NCI-H2107 treated with DMSO at 0.1 percent for 48 hours (cell line): ENCODE data around the gene UST.
"Not testable (repeated sequence)": the region's sequence is repeated elsewhere in the genome, so short reads cannot be mapped to it uniquely, and the experiment has no call there.

ENCODE experiments used
- DNase-seq: peaks from one replicate; lab custom pipeline; 2025; ENCODE audit not compliant: unreplicated experiment; lab: John Stamatoyannopoulos, UW

Gene UST

DNA sequence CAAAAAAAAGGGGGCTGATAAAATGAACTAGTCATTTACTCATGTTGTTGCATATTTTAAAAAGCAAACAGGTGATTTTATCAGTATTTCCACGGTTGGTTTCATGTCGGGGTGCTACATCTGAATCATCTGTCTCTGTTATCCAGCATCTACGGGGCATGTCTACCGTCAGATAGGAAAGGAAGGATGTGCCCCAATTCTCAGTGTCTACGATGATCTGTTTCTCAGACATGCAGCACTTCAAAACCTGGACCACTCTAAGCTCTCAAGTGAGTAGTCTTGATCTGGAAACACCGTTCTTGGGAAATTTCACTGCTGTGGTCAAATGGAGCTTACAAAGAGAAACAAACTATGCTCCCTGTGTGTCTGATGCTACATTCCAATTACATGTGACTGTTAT is 330.4 kb downstream of the UST start:
- DNase-seq = no peak

DNA sequence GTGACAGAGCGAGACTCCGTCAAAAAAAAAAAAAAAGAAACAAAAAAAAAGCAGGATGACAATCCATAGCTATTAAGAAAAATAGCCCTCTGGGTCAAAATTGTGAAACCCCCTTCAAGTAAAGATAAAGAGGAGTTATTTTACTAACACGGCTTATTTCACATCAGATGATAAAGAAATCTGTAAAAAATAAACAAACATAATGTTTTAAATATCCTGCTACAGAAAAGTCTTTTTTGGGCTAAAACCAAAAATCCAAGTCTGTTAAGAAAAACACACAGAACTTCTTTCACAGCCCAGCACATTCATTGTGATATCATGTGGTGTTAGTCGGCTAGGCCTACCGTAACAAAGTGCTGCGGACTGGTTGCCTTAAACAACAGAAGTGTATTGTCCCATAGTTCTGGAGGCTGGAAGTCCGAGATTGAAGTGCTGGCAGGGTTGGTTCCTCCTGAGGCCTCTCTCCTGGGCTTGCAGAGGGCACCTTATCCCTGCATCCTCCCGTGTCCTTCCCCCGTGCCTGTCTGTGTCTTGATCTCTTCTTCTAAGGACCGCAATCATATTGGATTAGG is 331.5 kb downstream of the UST start:
- no peak for DNase-seq

DNA sequence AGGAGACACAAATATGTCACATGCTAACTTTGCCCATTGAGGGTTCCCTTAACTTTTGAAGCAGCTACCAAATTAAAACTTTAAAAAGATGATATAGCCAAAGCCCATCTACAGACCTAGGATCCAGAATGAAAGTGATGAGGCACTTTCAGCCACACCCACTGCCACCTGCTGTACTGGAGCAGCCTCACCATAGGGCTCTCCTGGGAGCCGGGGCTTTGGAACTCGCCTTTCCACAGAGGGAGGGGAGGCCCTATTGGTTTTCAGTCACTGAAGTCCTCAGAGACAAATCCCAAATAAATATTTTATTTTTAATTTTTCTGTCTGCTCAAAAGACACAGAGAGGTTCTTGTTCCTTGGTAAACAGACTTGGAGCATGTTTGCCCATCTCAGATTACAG is 332.6 kb downstream of the UST start:
- no peak for DNase-seq

DNA sequence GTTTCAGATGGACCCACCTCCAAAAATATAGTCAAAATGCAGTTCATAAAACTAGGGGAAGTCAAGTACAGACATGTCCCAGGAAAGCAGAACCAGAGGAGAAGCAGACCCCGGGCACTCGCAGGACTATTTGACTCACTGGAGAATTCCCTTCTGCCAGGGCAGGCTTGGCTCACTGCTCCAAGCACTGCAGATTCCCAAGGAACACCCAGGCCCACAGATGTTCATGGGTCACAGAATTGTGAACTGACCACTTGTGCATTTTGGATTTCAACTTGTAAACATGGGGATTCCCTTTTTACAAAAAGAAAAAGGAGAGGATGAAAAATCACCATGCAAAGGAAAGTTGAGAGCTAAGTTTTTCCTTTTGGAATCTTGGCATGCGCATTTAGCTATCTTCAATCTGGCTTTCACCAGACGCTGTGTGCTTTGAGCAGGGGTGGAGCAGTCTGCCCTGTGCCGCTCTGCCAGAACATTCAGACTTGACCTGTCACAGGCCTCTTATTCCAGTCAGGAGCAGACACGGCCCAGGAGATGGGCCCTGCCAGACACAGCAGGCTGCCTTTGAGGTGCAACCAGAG is 333.2 kb downstream of the UST start:
- no peak for DNase-seq

DNA sequence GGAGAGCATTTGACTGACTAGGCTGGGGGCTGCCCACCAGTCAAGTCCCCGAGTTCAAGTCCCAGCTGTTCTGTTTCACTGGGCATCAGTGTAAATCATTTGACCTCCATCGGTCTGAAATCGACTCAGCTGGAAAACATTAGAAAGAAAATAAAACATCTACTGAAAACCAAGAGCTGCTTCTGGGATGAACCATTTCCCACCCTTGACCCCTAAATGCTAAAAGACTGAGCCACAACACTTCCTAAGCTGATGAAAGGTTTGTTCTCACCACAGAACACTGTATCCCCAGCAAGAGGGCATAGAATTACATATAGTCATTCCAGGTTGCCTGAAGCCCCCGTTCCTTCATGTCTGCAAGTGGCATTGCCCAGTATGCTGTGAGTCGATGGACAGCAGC is 333.7 kb downstream of the UST start:
- DNase-seq = no peak

DNA sequence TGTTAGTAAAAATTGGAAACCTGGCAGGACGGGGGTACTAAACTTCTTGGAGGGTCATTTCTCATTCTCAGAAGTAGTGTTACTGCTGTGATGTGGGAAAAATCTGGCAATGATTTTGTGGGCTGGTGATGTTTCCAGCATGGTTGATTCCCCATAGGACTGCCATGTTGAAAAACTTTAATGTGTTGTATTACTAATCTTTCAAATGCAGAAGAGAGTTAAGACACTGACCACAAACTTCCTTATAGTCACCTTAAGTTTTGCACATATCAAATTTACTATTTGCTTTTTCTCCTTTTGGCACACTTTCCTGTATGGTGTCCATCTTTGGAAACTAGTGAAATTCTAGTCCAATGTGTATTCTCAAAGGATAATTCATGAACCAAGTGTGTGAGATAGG is 334.5 kb downstream of the UST start:
- no peak for DNase-seq

DNA sequence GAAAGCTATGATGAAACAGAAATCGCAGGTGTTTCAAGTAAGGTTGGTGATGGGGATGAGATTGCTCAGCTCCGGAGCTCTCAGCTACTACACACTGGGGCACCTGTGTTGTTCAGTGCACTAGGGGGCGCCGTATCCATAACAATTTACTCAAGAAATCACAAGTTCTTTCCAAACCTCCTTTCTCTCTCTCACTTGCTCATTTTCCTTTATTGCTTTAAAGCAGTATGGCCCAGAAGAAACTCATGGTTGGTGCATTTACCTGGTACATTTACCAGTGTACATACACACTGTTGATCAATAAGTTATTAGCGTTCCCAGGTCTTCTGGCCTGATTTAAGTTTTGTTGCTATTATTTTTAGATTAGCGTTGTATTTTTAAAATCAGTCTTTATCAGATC is 335.5 kb downstream of the UST start:
- peak; percentile 56 for DNase-seq

DNA sequence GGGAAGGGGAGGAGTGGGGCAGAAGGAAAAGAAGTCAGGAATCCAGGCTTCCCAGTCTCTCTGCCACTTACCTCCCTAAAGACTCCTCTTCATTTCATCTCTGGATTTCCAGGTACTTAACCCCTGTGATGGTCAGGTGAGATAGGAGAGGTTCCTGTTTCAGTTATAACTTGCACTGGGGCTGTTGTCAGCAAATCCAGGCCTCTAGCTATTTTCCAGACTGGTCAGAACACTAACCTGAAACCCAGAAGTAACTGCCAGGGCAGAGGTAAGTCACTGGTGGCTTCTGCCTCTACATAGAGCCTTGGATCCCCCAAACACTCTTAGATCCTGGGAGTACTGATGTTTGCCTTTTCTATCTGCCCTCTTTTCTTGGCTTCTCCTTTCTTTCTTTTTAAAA is 337.2 kb downstream of the UST start:
- no peak for DNase-seq

DNA sequence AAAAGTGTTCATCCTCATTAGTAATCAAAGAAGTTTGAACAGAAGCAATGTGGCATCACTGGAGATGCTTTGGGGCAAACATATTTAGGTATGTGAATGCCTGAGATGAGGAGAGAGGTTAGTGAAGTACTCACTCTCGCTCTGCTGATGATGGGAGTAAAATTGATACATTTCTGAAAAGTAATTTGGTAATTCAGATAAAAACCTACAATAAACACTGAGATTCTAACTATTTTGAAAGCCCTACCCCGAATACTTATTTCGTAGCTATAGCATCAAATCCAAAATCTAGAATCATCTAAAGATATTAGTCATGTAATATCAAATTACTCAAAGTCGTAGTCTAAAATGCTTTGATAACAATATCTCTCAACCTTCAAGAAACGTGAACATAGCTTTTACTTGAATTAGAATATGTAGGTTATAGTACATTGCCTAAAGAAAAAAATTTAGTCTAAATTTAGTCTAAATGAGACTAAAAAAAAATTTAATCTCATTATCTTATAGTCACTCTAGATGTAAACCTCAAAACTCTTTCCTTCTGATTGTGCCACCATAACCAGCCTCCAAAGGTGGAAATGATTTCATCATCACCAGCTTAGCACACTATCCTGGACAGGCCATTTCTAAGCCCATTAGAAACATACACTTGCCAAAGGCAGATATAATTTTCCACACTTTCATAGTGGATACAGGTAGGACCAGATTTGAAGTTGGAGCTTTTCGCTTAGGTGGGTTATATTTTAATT is 338.2 kb downstream of the UST start:
- DNase-seq = no peak

DNA sequence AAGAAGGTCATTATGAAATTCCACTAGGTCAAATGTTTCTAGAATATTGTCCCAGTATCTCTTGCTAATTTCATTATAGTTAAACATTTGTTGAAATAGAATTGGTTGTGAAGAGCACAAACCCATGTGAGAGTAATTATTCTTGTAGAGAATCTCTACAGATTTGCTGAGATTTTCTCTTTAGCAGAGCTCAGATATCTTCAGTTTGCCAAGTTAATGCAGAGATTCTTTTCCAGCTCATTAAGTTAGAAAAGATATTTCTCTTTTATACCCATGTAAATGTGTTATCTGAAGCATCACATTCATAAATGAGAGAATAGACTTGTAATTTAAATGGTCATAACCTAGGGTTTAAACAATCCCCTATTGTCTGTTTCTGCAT is 338.7 kb downstream of the UST start:
- no peak for DNase-seq

DNA sequence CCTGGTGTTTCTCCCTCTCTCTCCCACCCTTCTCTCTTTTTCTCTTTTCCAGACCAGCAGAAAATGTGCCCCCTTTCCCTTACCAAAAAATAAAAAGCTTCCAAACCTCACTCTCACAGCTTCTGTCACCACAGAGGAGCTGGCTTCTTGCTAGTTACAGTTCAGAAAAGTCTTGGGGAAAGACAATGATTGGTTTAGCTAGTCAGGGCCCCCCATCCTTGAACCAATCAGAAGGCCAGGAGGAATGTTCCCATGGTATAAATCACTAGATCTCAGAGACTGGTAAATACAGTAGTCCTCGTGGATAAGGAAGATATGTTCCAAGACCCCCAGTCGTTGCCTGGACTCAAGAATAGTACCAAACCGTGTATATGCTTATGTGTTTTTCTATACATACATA is 339.5 kb downstream of the UST start:
- DNase-seq = no peak

DNA sequence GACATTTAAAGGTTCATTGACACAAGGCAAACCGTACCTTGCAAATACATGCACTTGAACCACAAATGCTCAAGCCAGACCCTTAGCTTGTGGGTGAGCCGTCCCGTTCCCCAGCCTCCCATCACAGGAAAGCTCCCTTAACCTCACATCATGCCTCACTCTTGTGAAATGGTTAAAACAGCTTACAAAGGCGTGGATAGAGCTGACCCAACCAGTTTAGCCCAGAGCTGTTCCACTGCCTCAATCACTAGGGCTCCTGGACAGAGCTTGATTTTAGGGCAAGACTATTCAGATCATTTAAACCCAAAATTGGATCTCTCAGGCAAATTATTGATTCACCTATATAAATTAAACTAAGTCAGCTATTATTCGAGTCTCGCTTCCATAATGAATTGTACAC is 341.1 kb downstream of the UST start:
- no peak for DNase-seq

DNA sequence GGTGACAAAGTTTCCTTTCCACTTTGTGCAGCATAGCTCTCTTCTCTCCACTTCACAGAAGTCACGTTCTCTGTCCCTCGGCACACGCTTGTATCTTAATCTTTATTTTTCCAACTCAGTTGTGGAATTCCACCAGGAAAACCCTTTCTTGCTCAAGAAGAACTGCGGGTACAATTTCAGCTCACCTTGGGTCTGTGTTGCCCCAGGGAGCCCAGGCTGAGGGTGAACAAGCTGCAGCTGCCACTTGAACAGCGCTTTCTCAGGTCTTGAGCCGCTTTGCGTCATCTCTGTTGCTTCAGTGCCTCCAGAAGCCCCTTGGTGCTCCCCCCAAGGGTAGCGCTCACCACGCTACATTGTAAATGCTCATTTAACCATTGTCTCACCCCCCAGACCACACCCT is 341.5 kb downstream of the UST start:
- DNase-seq = no peak

DNA sequence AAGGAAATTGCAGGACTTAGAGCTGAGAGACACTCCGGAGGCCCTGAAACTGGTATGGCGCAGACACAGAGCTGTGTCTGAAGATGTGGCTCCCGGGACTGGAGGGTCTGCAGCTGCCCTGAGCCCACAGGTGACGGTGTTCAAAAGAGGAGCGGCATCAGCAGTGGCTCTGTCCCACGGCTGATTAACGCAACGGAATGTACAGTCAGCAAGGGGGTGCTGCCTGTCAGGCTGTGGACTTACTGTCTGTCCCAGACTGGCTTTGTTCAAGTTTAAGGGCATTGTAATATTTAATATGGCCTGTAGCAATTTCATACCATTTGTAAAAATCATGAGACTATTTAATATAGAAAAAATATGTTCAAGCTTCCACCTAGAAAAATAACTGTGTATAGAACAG is 342.7 kb downstream of the UST start:
- no peak for DNase-seq

DNA sequence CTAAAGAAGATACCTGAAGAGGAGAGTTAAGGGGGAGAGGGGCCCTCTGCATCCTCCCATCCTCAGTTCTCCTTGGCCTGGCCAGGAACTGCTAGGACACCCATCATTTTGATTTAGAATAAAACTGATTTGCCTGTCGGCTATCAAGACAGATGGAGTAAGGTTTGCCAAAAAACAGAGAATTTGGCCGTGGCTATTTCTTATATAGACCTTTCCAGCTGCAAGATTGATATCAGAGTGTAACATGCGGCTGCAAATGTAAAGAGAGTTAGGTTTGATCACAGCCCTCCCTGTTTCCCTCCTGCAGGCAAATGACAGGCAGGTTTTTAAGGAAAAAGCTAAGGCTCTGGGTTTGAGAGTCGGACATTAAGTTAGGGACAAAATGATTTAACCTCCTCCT is 344.1 kb downstream of the UST start:
- DNase-seq = no peak

DNA sequence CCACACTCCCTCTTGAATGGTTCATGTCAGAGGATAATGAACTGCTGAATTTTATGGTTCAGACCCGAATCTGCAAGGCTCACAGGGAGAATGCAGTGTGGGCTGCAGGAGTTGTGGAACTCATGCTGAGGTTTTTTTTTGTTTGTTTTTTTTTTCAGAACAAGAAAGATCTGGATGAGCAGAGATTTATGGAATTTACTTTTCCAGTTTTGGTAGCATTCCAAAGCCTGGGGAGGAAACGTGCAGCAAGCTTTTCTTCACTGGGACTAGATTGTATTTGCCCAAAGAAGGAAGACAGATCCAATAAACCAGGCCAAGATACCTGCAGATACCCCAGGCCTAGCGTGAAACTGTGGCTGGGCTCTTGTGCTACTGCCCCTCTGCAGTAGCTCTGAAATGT is 346.8 kb downstream of the UST start:
- DNase-seq = no peak

DNA sequence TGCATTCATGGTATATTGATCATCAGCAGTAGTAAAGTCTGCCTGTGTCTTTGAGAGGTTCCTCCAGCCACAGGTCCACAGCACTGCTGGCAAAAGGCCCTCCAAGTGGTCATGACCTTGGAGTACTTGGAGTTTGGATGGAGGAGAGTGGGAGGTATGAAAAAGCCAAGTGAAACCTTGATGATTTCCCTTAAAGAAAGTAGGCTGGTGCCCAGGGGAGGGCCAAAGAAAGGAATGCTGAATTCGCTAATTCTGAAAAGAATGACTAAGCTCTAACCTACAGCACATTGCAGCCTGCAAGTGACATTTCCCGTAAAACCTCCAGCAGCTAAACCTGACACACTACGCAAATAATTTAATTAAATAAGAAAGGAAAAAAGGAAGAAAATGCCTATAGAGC is 347.3 kb downstream of the UST start:
- no peak for DNase-seq

DNA sequence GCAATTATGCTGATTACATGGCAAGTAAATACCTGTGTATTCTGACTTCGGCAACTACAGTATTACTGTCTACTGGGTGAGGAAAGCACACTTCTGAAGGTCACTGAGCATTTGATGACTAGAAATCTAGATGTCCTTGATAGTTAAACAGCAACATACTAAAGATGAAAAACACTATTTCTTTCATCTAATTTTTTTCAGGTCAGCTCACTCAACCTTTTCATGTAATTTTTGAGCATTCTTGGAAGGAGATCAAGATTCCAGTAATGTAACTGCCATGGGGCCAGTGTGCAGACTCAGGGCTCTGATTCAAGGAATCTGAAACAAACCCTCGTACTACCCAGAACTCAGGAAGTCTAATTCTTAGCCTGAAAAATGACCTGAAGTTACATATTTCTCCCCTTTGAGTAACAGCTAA is 348.1 kb downstream of the UST start:
- DNase-seq = no peak

DNA sequence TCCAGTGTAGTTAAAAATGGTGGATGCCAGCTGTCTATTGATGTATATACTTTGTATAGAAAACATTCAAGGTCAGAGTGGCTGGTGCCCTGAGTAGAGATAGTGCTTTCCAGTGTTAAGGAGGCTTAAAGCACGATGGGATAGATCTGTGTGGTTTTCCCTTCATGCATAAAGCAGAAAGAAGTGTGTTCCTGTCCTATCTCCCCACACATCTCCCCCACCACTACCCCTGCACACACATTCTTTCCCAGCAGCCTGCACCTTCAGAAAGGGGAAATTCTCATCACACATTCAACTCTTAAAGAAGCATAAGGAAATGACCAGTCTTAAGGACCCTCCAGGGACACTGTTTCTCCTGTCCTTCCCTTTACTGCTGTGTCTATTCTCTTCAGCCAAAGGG is 349.0 kb downstream of the UST start:
- no peak for DNase-seq

DNA sequence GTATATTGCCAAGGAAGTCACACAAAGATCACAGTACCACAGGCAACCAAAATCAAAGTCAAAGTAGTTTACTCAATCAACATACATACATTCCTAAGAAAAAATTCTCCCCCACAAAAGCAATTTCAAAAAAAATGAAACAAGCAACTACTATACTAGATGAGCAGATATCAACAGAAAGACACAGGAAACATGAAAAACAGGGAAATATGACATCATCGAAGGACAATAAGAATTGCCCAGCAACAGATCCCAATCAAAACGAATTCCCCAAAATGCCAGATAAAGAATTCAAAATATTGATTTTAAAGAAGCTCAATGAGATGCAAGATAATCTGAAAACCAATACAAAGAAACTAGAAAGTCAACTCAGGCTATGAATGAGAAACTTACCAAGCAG is 351.0 kb downstream of the UST start:
- DNase-seq = no peak

DNA sequence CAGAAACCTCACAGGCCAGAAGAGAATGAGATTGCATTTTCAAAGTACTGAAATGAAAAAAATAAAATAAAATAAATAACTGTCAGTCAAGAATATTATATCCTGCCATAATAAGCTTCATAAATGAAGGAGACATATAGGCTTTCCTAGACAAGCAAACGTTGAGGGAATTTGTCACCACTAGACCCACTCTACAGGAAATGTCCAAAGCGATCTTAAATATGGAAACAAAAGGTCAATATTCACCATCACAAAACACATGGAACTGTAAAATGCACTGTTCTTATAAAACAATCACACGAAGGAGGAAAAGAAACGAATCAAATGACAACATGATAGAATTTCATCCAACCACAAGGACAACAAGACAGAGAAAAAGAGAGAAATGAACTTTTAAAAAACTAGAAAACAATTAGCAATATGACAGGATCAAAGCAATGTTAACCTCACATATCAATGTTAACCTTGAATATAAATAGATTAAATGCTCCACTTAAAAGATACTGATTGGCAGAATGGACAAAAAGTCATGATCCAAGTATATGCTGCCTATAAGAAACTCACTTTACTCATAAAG is 352.0 kb downstream of the UST start:
- no peak for DNase-seq

DNA sequence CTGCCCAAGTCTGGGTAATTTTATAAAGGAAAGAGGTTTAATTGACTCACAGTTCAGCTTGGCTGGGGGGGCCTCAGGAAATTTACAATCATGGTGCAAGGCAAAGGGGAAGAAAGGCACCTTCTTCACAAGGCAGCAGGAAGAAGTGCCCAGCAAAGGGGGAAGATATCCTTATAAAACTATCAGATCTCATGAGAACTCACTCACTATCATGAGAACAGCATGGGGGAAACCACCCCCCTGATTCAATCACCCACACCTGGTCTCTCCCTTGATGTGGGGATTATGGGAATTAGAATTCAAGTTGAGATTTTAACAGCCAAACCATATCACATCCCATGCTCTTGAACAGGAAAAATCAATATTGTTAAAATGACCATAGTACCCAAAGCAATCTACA is 355.5 kb downstream of the UST start:
- DNase-seq = no peak

DNA sequence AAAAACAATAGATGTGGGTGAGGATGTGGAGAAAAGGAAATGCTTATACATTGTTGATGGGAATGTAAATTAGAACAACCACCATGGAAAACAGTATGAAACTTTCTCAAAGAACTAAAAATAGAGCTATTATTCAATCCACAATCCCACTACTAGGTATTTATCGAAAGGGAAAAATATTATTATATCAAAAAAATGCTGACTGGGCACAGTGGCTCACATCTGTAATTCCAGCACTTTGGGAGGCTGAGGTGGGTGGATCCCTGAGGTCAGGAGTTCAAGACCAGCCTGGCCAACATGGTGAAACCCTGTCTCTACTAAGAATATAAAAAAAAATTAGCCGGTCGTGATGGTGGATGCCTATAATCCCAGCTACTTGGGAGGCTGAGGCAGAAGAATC is 357.1 kb downstream of the UST start:
- DNase-seq = not testable (repeated sequence)
